Measurements from ENCODE around the gene CLDN1.

CLDN1 gene

GRCh38 chr3:190330936-190331734 lies 8.9 kb upstream of the CLDN1 start:
- no peak for DNase-seq

GRCh38 chr3:190326930-190327329 lies 4.7 kb upstream of the CLDN1 start:
- DNase-seq: no peak

GRCh38 chr3:190326361-190326760 lies 4.1 kb upstream of the CLDN1 start:
- DNase-seq: no peak

GRCh38 chr3:190325923-190326322 lies 3.7 kb upstream of the CLDN1 start:
- no peak for DNase-seq

GRCh38 chr3:190323246-190323626 lies 990 bp upstream of the CLDN1 start:
- DNase-seq: no peak

- no peak for DNase-seq
Observed at GRCh38 chr3:190322604-190323245, 479 bp upstream of the CLDN1 start.

- no peak for DNase-seq
Observed at GRCh38 chr3:190320594-190321362, 1.5 kb downstream of the CLDN1 start.

- DNase-seq: no peak
Observed at GRCh38 chr3:190319660-190320059, 2.6 kb downstream of the CLDN1 start.

- DNase-seq: no peak
Observed at GRCh38 chr3:190318666-190319065, 3.6 kb downstream of the CLDN1 start.

GRCh38 chr3:190314741-190315140 lies 7.5 kb downstream of the CLDN1 start:
- no peak for DNase-seq

GRCh38 chr3:190309414-190309813 lies 12.8 kb downstream of the CLDN1 start:
- DNase-seq: no peak

GRCh38 chr3:190308154-190308553 lies 14.1 kb downstream of the CLDN1 start:
- no peak for DNase-seq

- DNase-seq: no peak
Observed at GRCh38 chr3:190307164-190307545, 15.1 kb downstream of the CLDN1 start.

- DNase-seq: no peak
Observed at GRCh38 chr3:190306513-190307163, 15.6 kb downstream of the CLDN1 start.

- no peak for DNase-seq
Observed at GRCh38 chr3:190306026-190306425, 16.2 kb downstream of the CLDN1 start.

- DNase-seq: no peak
Observed at GRCh38 chr3:190305406-190305805, 16.8 kb downstream of the CLDN1 start.

GRCh38 chr3:190303884-190304283 lies 18.4 kb downstream of the CLDN1 start:
- no peak for DNase-seq

- DNase-seq: no peak
Observed at GRCh38 chr3:190302212-190302867, 19.9 kb downstream of the CLDN1 start.

- no peak for DNase-seq
Observed at GRCh38 chr3:190301591-190301990, 20.7 kb downstream of the CLDN1 start.

- DNase-seq: no peak
Observed at GRCh38 chr3:190299969-190300368, 22.3 kb downstream of the CLDN1 start.

- DNase-seq: no peak
Observed at GRCh38 chr3:190294030-190294429, 28.2 kb downstream of the CLDN1 start.

GRCh38 chr3:190293621-190294020 lies 28.6 kb downstream of the CLDN1 start:
- DNase-seq: no peak

Measured in activated CD4-positive, alpha-beta T cell treated with anti-CD3 and anti-CD28 coated beads, Interleukin-2, Interleukin-6, amounts not matched to agents 100 ng/mL and 50 ng/mL, durations not matched to agents 16 hours and 8 hours (primary cell).